HPDE6-E6E7 (cell line): ENCODE results near the gene HPRT1.
A peak's percentile ranks its signal among the peaks of the same experiment; 100 is the strongest.

Experiments used
- DNase-seq: peaks from one replicate; pipeline ENCODE4 v3.0.0; 2011; ENCODE audit warnings: missing footprints; ENCODE audit errors: extremely low spot score

HPRT1 gene

DNA sequence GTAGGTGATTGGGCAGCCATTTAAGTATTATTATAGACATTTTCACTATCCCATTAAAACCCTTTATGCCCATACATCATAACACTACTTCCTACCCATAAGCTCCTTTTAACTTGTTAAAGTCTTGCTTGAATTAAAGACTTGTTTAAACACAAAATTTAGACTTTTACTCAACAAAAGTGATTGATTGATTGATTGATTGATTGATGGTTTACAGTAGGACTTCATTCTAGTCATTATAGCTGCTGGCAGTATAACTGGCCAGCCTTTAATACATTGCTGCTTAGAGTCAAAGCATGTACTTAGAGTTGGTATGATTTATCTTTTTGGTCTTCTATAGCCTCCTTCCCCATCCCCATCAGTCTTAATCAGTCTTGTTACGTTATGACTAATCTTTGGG, 16.3 kb downstream of the HPRT1 start:
- no peak for DNase-seq

DNA sequence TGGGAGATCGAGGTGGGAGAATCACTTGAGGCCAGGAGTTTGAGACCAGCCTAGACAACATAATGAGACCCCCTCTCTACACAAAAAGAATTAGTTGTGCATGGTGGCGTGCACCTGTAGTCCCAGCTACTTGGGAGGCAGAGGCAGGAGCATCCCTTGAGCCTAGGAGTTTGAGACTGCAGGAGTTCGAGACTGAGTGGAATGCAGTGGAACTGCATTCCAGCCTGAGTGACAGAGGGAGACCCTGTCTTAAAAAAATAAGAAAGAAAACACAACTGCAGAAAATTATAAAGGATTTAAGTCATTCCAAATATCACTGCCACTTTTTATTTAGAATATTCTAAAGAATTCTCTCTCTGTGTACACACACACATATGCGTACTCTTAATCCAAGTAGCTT, 18.4 kb downstream of the HPRT1 start:
- DNase-seq: no peak

DNA sequence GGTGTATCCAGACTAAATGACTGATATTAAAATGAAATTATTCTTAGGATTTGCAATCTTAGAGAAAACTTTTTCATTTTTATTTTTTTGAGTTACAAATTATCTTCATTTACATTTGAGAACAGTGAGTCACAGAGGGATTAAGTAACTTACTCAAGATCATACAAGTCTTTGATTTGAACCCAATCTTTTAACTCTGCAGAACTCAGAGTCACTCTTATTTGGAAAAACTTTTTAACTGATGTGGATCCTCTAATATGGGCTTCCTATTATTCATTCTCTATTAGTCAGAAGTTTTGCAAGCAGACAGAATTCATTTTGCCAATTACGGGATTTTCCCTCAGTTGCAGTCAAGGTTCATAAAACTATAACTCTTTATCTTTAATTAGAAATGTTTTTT, 20.1 kb downstream of the HPRT1 start:
- no peak for DNase-seq

DNA sequence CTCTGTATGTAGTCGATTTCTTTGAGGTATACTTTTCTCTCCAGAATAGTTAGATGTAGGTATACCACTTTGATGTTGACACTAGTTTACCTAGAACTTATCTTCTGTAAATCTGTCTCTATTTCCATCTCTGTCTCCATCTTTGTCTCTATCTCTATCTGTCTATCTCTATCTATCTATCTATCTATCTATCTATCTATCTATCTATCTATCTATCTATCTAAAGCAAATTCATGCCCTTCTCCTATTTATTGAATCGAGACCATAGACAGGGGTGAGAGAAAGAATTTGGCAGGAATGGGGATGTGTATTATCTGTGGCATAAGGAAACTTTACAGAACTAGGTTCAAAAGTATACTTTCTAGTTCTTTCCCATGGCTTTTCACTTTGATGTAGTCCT, 21.4 kb downstream of the HPRT1 start:
- no peak for DNase-seq

DNA sequence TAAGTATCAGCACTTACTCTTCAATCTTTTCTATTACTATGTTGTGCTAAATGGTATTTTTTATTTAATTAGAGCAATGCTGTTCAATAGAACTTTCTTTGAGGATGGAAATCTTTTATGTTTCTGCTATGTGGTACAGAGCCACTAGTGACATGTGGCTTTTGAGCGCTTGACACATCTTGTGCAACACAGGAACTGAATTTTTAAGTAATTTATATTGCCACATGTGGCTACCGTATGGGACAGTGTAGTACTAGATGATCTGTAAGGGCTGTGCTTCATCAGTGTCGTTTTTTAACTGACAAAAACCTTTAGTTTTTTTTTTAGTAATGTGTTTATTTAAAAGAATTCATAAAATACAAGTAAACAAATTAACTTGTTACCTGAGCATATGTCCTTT, 22.4 kb downstream of the HPRT1 start:
- no peak for DNase-seq

DNA sequence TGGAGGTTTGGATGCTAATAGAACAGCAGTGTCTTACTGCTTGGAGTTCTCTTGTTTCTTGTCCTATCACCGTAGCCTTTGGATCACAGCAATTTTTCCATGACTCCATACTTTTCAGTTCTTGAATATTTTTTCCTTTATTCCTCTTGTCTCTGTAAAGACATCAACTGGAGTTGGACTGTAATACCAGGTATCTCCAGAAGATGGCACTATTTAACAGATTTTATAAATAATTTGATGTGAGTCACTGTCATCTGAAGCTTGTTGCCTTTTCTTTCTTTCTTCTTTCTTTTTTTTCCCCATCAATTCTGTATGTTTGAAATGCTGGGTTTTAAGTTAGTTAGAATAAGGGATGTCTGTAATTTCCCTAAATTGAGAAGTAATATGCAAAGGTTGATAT, 24.1 kb downstream of the HPRT1 start:
- DNase-seq: no peak

DNA sequence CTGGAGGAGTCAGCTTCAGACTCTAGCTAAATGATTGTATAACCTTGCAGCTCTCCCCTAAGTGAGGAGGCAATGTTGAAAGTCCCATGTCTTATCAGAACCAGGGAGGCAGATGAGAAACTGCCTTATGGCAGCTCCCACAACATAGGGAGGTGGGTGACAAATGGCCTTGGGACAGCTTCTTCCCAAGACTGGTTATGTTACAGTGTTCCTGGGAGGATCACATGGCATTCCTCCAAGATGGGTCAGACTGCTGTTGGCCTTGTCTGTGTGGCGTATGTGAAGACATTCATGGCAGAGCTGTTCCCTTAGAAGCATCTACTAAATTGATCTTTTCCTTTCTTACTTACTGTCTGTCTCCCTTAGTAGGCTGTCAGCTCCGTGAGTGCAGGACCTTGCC, 42.0 kb downstream of the HPRT1 start:
- no peak for DNase-seq

DNA sequence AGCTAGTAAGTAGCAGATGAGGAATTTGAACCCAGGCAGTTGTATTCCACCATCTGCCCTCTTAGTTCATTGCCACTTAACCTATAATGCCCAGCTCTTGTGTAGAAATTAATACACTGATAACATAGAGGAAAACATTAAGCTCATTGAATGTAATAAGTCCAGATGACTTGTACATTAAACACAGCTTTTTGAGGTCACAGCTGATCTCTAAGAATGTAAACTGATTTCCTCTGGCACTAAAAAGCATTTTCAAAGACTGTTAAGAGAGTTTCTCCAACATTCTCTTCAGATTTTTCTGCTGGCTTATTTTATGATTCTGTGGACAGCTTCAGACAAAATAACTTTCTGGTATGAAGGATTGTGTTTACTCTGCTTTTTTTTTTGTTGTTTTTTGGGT, 42.7 kb downstream of the HPRT1 start:
- no peak for DNase-seq

DNA sequence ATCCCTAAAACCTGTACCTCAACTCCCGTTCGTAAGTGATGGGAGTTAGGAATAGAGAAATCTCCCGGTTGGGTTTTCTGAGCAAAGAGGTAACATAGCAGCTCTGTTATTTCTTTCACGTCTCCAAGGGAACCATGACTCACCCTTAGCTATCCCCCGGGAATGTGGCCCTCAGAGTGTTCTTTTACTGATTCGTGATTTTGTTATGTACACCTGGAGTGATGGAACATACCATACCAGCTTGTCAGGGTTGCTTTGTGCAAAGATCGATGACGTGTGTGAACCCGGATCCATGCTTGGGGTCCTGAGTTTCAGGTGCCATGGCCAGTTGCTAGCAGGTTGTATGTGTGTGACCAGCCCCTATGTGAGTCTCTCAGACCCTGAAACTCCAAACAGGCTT, 52.6 kb downstream of the HPRT1 start:
- peak; percentile 45 for DNase-seq

DNA sequence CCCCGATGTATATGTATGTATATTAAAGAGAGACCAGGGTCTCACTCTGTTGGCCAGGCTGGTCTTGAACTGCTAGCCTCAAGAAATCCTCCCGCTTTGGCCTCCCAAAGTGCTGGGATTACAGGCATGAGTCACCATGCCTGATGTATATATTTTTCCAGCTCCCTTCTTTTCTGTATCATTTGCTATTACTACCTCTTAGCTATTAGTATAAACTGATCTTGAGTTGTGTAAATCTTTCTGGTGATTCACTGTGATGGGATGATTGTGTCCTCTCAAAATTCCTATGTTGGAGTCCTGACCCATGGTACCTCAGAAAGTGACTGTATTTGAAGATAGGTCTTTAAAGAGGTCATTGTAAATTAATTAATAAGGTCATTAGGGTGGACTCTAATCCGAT, 53.1 kb downstream of the HPRT1 start:
- DNase-seq: no peak

DNA sequence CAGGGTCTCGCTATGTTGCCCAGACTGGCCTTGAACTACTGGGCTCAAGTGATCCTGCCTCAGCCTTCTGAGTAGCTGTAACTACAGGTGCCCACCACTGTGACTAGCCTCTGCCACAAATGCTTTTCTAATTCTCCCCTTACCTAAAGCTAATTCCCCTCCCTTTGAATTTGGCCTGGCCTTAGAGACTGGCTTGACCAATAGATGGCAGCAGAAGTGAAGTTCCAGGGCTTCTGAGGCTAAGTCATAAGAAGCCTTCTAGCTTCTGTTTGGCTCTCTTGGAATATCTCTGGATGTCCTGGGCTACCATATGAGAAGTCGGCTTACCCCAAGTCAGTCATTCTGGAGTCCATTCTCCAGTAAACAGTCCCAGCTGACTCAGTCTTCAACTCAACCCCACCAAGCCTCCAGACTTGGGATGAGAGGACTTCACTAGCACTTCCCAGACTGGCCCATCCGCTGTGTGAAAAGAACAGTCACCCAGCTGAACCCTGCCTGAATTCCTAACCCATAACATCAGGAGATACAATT, 61.0 kb downstream of the HPRT1 start:
- DNase-seq: no peak

DNA sequence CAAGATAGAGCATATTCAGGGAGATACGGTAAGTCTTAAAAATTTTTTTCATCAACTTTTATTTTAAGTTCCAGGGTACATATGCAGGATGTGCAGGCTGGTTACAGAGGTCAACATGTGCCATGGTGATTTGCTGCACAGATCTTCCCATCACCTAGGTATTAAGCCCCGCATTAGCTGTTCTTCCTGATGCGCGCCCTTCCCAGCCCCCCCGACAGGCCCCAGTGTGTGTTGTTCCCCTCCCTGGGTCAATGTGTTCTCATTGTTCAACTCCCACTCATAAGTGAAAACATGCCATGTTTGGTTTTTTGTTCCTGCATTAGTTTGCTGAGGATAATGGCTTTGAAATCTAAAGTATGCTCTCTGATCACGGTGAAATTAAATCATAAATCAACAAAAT, 64.2 kb downstream of the HPRT1 start:
- no peak for DNase-seq

DNA sequence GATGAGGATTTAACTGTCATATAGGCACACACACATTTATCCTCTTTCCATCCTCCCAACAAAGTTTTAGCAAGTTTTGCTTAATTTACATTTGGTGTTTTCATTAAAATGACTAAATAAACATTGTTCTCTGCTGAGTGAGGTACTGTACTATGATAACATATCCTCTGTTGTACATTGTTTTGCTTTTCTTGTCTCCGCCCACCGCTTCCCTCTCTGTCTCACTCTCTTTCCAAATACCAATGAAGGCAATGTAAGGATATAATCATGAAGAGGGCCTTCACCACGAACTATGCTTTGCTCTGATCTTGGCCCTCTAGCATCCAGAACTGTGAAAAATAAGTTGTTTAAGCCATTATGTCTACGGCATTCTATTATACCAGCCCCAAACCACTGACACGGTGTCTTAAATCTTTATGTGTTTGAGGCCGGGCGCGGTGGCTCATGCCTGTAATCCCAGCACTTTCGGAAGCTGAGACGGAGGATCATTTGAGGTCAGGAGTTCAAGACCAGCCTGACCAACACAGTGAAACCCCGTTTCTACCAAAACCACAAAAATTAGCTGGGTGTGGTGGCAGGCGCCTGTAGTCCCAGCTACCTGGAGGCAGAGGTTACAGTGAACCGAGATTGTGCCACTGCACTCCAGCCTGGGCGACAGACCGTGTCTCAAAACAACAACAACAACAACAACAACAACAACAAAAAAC, 65.3 kb downstream of the HPRT1 start:
- no peak for DNase-seq

DNA sequence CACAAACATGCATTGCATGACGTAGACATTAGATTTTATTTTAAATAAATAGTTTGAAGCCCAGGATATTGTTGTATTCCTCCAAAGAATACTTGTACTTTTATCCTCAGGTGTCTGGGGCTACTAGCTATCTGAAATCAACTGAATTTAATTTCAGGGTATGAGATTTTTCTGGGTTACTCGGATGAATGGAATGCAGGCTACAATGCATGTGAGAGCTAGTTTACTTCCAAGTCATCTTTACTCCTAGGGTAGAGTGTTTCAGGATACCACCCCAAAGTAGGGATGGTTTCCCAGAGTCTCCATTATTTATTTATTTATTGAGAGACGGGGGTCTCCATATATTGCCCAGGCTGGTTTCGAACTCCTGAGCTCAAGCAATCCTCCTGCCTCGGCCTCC, 66.4 kb downstream of the HPRT1 start:
- DNase-seq: no peak

DNA sequence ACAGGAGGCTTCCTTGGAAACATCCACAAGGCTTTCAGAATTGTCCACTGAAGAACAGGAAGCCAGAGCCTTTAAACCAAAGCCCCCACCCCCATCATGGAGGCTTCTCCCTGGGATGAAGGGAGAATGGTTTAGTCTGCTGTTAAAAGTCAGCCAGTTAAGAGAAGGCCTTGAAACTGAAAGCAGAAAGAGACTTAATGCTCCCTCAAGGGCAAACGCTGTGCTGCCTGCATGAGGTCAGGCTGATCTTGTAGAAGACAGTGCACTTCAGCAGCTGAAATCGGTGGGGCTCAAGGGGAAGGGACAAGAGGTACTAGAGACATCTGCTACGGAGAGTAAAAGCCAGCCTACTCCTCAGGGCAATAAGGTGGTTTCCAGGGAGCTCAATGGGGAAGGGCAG, 69.0 kb downstream of the HPRT1 start:
- DNase-seq: no peak

DNA sequence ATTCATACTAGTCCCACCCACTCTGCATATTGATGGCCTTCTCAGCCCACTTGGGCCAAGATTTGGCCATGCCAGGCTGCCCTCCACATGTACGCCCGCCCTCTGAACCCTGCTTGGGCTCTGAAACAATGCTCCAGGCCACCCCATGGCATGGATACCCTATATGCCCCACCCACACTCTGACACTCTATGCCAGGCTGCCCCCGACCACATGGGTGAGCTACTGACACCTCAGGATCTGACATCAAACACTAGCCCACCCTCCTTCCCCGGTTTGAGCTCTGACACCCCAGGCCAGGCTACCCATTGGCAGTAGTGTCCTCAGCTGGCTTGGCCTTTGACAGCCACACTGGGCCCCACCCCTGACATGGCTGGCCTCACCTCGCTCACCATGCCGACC, 69.5 kb downstream of the HPRT1 start:
- no peak for DNase-seq

DNA sequence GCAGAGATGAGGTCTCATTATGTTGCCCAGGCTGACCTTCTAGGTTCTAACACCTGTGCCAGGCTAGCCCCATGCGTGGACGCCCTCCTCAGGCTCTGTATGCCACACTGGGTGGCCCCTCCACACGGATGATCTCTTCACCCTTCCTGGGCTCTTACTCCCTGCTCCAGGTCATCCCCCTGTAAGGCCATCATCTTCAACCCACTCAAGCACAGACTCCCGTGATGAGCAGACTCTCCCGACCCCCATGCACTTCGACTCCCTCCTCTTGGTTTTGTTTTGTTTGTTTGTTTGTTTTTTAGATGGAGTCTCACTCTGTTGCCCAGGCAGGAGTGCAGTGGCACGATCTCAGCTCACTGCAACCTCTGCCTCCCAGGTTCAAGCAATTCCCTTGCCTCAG, 70.9 kb downstream of the HPRT1 start:
- no peak for DNase-seq

DNA sequence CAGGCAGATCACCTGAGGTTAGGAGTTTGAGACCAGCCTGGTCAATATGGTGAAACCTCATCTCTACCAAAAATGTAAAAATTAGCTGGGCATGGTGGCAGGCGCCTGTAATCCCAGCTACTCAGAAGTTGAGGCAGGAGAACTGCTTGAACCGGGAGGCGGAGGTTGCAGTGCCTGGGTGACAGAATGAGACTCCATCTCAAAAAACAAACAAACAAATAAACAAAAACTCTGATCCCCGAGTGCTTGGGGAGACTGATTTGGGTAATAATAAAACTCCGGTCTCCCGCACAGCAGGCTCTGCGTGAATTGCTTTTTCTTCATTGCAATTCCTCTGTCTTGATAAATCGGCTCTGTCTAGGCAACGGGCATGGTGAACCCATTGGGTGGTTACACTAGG, 73.4 kb downstream of the HPRT1 start:
- no peak for DNase-seq

DNA sequence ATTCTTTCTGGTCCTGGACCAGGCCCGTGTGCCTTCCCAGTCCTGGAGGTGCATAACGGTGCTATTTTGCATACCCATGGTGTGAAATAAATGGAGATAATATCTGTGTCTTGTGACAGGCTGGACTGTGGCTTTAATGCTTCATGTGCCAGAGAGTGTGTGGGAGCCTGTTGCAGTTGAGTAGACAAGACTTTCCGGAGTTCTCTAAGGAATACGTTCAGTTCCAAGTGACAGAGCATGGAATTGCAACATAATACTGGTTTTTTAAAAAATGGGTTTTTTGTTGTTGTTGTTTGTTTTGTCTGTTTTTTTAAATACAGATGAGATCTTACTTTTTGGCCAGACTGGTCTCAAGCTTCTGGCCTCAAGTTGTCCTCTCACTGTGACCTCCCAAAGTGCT, 74.0 kb downstream of the HPRT1 start:
- DNase-seq: no peak

DNA sequence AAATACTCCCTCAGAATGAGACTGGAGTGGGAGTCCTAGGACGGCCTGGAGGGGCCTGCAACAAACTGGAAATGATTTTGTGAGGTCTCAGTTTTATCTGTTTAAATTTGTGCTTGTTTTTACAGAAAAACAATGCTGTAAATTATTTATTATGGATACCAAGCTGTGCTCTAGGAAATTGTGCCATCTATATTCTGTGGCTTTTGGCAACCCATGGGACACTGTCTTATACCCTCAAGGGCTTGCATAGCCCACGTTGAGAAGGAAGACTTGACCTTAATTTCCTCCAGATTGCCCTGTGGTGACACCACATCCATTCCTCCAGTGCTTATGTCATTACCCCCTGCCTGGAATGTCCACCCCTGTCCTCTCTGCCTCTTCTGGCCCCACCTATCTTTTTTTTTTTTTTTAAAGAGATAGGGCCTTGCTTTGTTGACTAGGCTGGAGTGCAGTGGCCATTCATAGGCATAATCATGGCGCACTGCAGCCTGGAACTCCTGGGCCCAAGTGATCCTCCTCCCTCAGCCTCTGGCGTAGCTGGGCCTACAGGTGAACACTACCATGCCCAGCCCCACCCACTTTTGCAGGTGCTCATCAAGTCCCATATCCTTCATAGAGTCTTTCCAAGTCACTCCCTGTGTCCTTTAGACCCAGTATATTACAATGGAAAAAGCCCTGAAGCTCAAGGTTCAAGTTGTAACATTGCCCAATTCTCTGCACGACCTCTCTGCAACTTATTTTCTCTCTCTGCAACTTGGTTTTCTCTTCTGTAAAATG, 77.4 kb downstream of the HPRT1 start:
- DNase-seq: no peak

DNA sequence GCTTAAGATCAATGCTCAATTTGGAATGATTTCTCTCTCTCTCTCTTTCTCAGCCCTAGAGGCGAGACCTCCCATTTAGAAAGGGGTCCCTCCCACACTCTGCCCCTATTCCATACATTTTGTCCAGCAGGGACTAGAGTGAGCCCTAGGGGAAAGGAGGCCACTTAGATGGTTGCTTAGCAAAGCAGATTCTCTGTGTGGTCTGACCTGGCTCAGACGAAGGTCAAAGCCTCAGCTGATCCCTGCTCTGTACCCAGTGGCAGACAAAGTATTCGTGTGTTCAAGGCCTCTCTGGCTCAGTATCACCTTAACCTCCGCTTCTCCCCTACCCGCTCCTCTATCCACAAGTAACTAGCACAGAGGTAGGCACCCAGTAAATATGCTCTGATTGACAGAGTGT, 78.4 kb downstream of the HPRT1 start:
- DNase-seq: no peak

DNA sequence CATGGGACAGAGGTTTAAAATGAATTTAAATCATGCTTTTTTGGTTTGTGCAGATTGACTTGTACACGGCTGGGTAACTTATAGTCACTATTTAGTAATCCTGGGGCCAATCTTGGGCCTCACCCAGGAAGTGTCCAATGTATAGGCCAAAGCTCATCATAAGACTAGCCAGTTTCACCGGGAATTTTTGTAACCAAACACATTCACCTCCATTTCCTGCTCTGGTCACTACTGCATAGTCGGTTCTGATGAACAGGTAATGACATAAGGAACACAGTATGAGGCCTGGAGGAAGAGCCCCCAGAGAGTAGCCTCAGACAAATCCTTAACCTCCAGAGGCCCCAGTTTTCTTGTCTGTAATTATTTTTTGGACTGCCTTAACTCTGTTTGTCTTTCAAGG, 81.9 kb downstream of the HPRT1 start:
- no peak for DNase-seq

DNA sequence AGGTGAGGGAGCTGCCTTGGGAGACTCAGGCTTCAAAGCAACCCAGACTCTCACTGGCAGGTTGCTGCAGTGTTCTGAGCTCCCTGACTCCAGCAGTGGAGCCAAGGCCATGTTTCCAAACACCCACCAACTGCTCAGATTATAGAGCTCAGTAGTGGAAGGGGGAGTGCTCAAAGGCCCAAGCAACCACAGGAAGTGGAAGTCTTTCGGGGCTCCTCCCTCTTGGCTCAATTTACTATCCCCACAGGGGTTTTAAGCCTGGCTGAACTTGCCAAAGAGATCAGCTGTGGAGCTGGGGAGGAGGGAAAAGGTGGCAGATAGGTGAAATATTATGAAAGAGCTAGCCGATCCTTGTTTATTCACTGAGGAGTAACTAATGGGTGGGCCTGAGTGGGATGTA, 82.5 kb downstream of the HPRT1 start:
- no peak for DNase-seq
